PC-9 (cell line): ENCODE measurements around the gene USP12. TPM values are rescaled to one million over a fixed set of nuclear protein-coding genes. Genes with fewer than 3 reads are reported as not detected.

ENCODE experiments used
- BruUV-seq: library from RNA; stranded (reverse); fragments of 400-500 nt; replicated peaks from 2 replicates; lab custom pipeline; 2021; lab: Mats Ljungman, UMichigan
- CTCF ChIA-PET: fragments of 300-600 bp; sonication (Branson Sonifier 250); formaldehyde crosslinking; loops from one replicate; lab custom pipeline; 2022; ENCODE audit warnings: antibody characterized with exemption; lab: Charles Lee
- POLR2A ChIA-PET: fragments of 300-600 bp; sonication (Branson Sonifier 250); formaldehyde crosslinking; loops from one replicate; lab custom pipeline; 2022; ENCODE audit warnings: antibody characterized with exemption; ENCODE audit not compliant: unreplicated experiment; lab: Charles Lee
- DNase-seq, 2 experiments: peaks; one replicate each; pipeline versions ENCODE4 v3.0.0 to v3.0.0-alpha.2; 2015 to 2022; ENCODE audit warnings: mixed read lengths in 1 of 2
- H2AFZ ChIP-seq: fragments of 200-600 bp; sonication (generic); 2 replicates; pipeline ENCODE4 v1.8.1; 2017; ENCODE audit warnings: antibody characterized with exemption
- H3F3A ChIP-seq: fragments of 200-600 bp; sonication (generic); 2 replicates; pipeline ENCODE4 v1.8.1; 2017; ENCODE audit warnings: antibody characterized with exemption, mild to moderate bottlenecking, low read depth; ENCODE audit not compliant: insufficient read depth
- H3K27ac ChIP-seq: fragments of 200-600 bp; sonication (generic); 2 replicates; pipeline ENCODE4 v1.6.1; 2016; ENCODE audit warnings: mixed run types
- H3K27me3 ChIP-seq: fragments of 200-600 bp; sonication (generic); 2 replicates; pipeline ENCODE4 v1.6.1; 2016; ENCODE audit warnings: low read depth, mixed run types; ENCODE audit not compliant: insufficient read depth
- H3K36me3 ChIP-seq: fragments of 200-600 bp; sonication (generic); 2 replicates; pipeline ENCODE4 v1.6.1; 2016; ENCODE audit warnings: low read depth, mixed run types
- H3K4me1 ChIP-seq: fragments of 200-600 bp; sonication (generic); replicated peaks from 2 replicates; pipeline ENCODE4 v1.6.1; 2016; ENCODE audit warnings: mixed run types; ENCODE audit not compliant: insufficient read depth
- H3K4me2 ChIP-seq: fragments of 200-600 bp; sonication (generic); 2 replicates; pipeline ENCODE4 v1.6.1; 2017; ENCODE audit warnings: mixed run types
- H3K4me3 ChIP-seq: fragments of 200-600 bp; sonication (generic); 2 replicates; pipeline ENCODE4 v1.6.1; 2016; ENCODE audit warnings: mixed run types
- H3K79me2 ChIP-seq: fragments of 200-600 bp; sonication (generic); 2 replicates; pipeline ENCODE4 v1.6.1; 2017; ENCODE audit warnings: low read depth, mixed run types
- H3K9me2 ChIP-seq: fragments of 200-600 bp; sonication (generic); 2 replicates; pipeline ENCODE4 v1.8.1; 2017; ENCODE audit warnings: mild to moderate bottlenecking; ENCODE audit not compliant: insufficient read depth
- H3K9me3 ChIP-seq: fragments of 200-600 bp; sonication (generic); 2 replicates; pipeline ENCODE4 v1.8.1; 2016; ENCODE audit warnings: low read depth; ENCODE audit not compliant: insufficient read depth
- H4K20me1 ChIP-seq: fragments of 200-600 bp; sonication (generic); 2 replicates; pipeline ENCODE4 v1.8.1; 2017; ENCODE audit not compliant: insufficient read depth
- CTCF ChIP-seq: fragments of 200-600 bp; sonication (generic); conservative IDR thresholded peaks from 2 replicates; pipeline ENCODE4 v1.6.1; 2017; ENCODE audit warnings: mixed run types, antibody characterized with exemption, mild to moderate bottlenecking, moderate library complexity
- EZH2 ChIP-seq: fragments of 200-600 bp; sonication (generic); IDR thresholded peaks from 2 replicates; pipeline ENCODE4 v1.8.0; 2017; ENCODE audit warnings: antibody characterized with exemption, low read depth
- intact Hi-C: fragments of 100-400 bp; cut with micrococcal nuclease; formaldehyde crosslinking; loops from one replicate; pipeline ENCODE4 v1.10.0; 2022; ENCODE audit not compliant: unreplicated experiment
- total RNA-seq: library from RNA; stranded (reverse); gene quantifications from 2 replicates; pipeline ENCODE4 v1.2.3, GENCODE V29; 2021

Gene USP12
- total RNA-seq, 1 experiment from 2014 or later: 20.8 TPM

DNA sequence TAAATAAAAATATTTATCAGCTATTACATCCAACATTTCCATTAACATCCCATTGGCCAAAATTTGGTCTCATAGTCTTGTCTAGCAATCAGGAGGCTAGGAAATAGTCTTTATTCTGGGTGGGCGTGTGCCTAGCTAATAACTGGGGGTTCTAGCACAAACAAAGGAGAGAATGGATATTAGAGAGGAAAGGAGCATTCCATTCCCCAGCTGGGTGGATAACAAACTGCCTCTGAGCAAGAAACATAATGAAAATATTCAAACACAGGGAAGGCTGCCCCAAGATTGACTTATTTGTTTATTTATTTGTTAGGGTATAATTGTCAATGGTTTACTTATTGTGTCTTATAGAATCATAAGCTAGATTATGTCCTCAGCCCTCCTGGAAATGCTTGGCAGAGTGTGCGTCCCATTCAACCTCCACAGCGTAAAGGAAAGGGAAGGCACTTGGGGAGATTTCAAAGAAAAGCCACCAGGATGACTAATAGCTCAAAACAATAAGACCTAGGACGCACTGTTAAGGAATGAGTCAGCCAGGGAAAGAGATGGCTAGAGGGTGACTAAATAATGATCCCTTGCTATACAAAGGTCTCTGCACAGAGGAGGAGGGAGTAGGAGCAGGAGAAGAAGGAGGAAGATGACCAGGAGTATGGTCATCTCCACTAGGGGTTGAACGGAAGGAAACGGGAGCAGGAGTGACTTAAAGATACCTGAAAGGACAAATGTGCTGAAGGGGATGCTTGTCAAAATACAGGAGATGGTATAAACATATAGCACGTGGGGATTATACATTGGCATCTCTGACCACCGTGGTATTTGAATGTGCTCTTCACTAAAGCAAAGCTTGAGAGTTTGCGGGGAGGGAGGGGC, 23.5 kb upstream of the USP12 start:
- H3K4me3 ChIP-seq: no peak overlapping the region; the same call in 1 of the 2 replicates
- H3K27ac ChIP-seq: peak overlapping the region; percentile 63
- H3K4me1 ChIP-seq: peaks cover 36% of the 10 kb centered on the region
- H3K4me2 ChIP-seq: peak overlapping the region; percentile 62
- ChIA-PET POLR2A (interaction anchor here (0.5 to 0.7 kb wide), 4 partner anchors 11 to 1464 kb away, joined by 3 to 12 read pairs (median 3); partner anchors contain the start of gene POMP), CTCF (interaction anchor here (1.4 kb wide), 1 partner anchor 210 kb away, joined by 4 read pairs; no protein-coding TSS in a partner anchor)
- no peaks in the 10 kb centered on the region for H3K27me3 ChIP-seq
- no peaks in the 10 kb centered on the region for H3K79me2 ChIP-seq
- peaks cover 20% of the 10 kb centered on the region for H3F3A ChIP-seq
- H4K20me1 ChIP-seq: no peaks in the 10 kb centered on the region
- BruUV-seq: TSS peak; percentile 85
- H2AFZ ChIP-seq: no peak overlapping the region
- H3K9me2 ChIP-seq: no peaks in the 10 kb centered on the region
- TF ChIP-seq EZH2: no peak
- TF ChIP-seq CTCF: no peak
- no peaks in the 10 kb centered on the region for H3K36me3 ChIP-seq
- DNase-seq: peak; percentile 53 to 96
- H3K9me3 ChIP-seq: peaks cover 4% of the 10 kb centered on the region; the same call in 1 of the 2 replicates
- intact Hi-C loops: no loop called here

- H3K27me3 ChIP-seq: no peaks in the 10 kb centered on the region
- peaks cover 33% of the 10 kb centered on the region for H3K4me1 ChIP-seq
- no peaks in the 10 kb centered on the region for H3K79me2 ChIP-seq
- no peak for DNase-seq
- H4K20me1 ChIP-seq: no peaks in the 10 kb centered on the region
- peak overlapping the region; percentile 62 for H3K4me2 ChIP-seq
- H3K27ac ChIP-seq: peak overlapping the region; percentile 63
- intact Hi-C loops: no loop called here
- no peak for TF ChIP-seq EZH2
- no peak for TF ChIP-seq CTCF
- BruUV-seq: no TSS peak
- no peaks in the 10 kb centered on the region for H3K36me3 ChIP-seq
- no peak overlapping the region for H2AFZ ChIP-seq
- ChIA-PET CTCF (interaction anchor here (1.4 kb wide), 1 partner anchor 209 kb away, joined by 4 read pairs; no protein-coding TSS in a partner anchor), POLR2A (interaction anchor here (0.7 kb wide), 1 partner anchor 141 kb away, joined by 7 read pairs; no protein-coding TSS in a partner anchor)
- peaks cover 20% of the 10 kb centered on the region for H3F3A ChIP-seq
- no peak overlapping the region for H3K4me3 ChIP-seq
- H3K9me3 ChIP-seq: peaks cover 4% of the 10 kb centered on the region; the same call in 1 of the 2 replicates
- H3K9me2 ChIP-seq: no peaks in the 10 kb centered on the region
Measured at GRCh38 chr13:27194209-27194608, 22.6 kb upstream of the USP12 start.

DNA sequence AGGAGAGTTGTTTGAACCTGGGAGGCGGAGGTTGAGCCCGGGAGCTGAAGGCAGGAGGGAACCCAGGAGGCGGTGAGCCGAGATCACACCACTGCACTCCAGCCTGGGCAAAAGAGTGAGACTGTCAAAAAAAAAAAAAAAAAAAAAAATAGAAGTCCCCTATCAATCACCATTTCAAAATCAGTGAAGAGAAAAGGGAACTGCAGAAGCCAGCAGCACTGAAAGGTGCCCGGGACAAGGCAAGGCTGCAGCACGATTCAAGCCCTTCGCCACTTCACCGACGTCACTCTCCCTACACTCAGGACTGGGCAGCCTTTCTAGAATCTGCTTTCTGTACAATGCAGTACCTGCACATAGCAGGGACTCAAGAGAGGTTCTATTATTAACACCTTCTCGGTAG, 21.9 kb upstream of the USP12 start:
- no peaks in the 10 kb centered on the region for H3K36me3 ChIP-seq
- H3K9me3 ChIP-seq: peaks cover 4% of the 10 kb centered on the region; the same call in 1 of the 2 replicates
- no peaks in the 10 kb centered on the region for H3K9me2 ChIP-seq
- H3K4me3 ChIP-seq: no peak overlapping the region
- peaks cover 20% of the 10 kb centered on the region for H3F3A ChIP-seq
- H2AFZ ChIP-seq: no peak overlapping the region
- H3K4me2 ChIP-seq: peak overlapping the region; percentile 62; the same call in 1 of the 2 replicates
- ChIA-PET POLR2A (interaction anchor here (0.7 kb wide), 1 partner anchor 140 kb away, joined by 7 read pairs; no protein-coding TSS in a partner anchor), CTCF (no interaction called here)
- H3K27ac ChIP-seq: no peak overlapping the region; the same call in 1 of the 2 replicates
- BruUV-seq: no TSS peak
- peaks cover 40% of the 10 kb centered on the region for H3K4me1 ChIP-seq
- no peaks in the 10 kb centered on the region for H4K20me1 ChIP-seq
- no peak for DNase-seq
- TF ChIP-seq EZH2 (no peak), CTCF (no peak)
- no peaks in the 10 kb centered on the region for H3K27me3 ChIP-seq
- no peaks in the 10 kb centered on the region for H3K79me2 ChIP-seq
- intact Hi-C loops: no loop called here
